Brain pericyte (primary cell): ENCODE data around the gene PARG.
"Not testable (repeated sequence)": the region's sequence is repeated elsewhere in the genome, so short reads cannot be mapped to it uniquely, and the experiment has no call there.

Source experiments
- DNase-seq: peaks from one replicate; pipeline ENCODE4 v3.0.0-alpha.2; 2012; ENCODE audit warnings: low read depth, low spot score

PARG gene

DNA sequence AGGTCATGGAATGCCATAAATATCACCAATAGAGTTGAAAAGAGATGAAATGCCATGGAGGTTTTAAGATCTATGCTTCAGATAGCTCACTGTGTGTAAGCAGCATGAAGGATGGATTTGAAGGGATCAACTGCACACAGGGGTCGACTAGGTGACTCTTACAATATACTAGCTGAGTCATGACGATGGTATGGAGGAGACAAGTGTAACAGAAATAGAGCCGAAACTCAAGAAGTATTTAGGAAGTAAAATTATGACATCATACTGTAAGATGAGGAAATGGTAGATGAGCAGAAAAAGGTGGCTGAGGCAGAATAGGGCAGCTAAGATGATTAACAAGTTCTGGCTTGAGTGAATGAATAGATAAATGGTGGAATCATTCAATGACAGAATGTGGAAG is 38.0 kb downstream of the PARG start:
- DNase-seq, result not testable (repeated sequence)

DNA sequence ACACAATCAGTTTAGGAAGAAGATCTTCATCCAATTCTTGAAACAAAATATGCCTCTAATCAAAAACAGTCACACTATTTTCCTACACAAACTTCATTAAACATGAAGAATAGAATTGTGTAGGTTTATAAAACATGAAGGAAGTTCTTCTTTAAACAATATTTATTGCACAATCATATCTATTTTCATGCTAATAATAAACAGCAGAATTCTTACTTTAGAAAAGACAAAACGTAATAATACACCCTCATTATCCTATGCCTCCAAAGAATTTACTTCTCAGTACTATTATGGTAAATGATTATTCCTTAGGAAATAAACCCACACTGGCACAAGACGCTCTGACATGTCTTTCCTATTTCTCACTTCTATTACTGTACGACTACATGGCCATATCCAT is 41.4 kb downstream of the PARG start:
- not testable (repeated sequence) for DNase-seq

DNA sequence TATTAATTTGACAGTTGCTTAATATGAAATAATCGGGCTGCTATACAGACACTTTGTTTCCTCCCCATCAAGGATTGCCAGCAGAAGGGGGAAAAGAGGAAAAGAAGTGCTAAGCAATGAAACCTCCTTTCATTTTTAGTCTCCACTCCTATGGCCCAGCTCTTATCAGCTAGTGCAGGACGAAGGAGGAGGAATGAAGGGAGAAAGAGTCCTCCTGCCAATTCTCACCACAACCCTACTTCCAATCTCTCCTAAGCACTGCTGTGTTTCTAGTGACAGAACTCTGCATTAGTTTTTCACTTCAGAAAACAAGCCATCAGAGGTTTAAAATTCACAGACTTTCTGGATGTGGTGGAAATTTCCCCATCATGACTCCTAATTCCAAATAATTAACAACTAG is 41.8 kb downstream of the PARG start:
- not testable (repeated sequence) for DNase-seq

DNA sequence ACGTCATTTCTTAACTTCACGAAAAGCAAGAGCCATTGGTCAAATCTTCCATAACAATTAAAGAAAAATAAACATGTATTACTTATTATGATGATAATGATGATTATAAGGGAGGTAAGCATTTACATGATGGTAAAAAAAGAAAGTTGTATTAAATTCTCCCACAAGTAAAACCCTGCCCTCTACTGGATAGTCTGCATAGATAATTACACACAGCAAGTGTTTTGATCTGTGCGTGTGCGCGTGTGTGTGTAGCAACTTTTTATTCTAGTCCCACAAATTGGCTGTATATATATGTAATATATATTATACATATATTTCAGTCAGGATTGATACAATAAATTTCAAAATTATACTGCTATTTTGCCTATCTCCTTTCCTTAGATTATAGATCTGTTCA is 51.8 kb downstream of the PARG start:
- DNase-seq, result not testable (repeated sequence)

DNA sequence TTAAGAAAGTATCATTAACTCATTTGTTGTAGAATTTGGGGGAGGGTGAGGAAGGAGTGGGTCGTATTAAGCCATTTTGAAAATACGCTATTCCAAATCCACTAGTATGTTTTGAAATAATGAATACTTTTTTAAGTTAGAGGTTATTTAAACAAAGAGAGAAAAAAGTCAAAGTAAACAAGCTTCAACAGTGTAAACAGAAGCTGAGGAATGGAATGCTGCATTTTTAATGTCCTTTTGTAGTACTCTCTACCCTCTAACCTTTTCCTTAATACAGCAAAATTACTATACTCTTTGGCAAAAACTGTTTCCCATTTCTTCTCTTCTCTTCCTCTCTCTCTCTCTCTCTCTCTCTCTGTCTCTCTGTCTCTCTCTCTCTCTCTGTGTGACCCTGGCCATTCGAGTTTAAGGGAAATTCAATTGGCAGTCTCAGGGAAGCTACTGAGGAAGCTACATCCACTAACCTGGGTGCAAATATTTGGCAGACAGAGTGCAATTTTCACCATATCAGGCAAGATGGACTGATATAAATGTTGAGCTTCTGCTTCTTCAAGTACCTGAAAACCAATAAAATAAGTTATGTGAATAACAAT is 57.0 kb downstream of the PARG start:
- not testable (repeated sequence) for DNase-seq

DNA sequence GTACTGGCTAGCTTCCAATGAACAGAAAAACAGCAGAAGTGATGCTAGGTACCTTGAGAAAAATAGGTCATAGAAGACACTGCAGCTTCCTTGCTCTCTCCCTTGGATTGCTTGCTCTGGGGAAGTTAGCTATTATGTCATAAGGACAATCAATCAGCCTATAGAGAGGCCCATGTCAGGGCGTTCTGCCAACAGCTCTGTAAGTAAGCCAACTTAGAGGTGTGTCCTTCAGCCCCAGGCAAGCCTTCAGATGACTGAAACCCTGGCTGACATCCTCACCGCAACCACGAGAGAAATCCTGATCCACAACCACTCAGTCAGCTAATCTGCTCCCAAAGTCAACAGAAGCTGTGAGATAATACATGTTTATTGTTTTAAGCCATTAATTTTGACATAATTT is 58.0 kb downstream of the PARG start:
- DNase-seq, result not testable (repeated sequence)

DNA sequence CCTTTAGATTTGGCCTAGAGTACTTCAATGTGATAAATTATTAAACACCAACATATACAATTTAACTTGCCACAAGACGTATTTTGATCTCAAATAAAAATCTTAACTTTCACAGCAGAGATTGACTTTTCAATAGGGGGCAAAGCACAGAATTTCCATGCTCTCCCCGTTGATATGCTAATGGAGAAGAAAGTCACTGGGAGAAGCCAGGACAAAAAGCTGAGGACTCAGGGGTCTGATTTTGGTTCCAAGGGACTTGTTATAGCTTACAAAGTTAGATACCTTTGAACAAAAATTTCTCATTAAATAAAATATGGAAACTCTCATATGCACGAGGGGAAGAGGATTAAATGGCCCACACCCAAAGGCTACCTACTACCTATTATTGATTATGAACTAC is 59.5 kb downstream of the PARG start:
- not testable (repeated sequence) for DNase-seq

DNA sequence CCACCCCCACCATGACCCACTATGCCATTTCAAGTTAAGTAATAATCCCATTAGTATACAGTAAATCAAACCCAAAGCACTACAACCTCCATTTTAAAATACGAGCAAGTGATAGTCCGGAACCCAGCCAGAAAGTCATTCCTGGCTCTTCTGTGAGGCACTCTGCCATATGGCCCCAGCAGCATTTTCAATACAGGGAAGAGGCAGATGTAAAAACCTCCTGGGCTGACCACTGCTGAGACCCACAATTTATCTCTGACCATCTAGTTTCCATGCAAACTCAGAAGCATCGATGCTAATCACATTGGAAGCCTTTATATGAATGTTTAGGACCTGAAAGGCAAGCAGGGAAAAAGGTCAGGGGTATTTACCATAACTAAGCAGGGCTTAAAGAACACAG is 69.1 kb downstream of the PARG start:
- not testable (repeated sequence) for DNase-seq

DNA sequence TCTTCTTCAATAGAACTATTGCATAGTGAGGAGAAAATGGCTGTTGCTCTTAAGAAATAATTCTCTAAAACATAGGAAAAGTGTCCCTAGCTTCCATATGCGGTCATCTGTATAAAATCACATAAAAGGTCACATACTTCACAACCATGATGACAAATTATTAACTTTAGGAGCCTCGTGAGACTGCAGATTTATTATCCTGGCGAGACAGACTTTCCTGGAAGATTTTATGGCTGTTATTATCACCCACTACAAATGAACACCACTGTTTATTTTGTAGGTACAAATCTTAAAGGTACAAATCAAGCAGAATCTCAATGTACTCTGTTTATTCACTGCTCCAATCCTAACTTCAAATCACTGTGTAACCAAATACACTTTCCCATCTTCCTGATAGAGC is 70.4 kb downstream of the PARG start:
- DNase-seq, result not testable (repeated sequence)

DNA sequence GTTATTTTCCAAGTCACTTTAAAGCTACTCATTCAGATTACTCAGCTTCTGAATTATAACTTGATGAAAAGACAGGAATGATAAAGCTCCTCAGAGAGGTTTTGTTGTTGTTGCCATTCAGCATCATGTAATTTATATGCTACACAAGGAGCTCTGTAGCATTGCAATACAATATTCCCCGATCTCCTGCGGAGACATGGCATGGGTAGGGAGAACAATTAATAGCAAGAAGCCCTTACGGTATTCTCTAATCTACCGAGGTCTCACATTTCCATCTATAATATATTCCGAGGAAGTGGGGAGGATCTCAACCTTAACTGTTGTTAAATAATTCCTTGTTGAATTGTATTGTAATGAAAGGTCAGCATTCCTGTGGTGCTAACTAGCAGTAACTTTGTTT is 81.9 kb downstream of the PARG start:
- not testable (repeated sequence) for DNase-seq

DNA sequence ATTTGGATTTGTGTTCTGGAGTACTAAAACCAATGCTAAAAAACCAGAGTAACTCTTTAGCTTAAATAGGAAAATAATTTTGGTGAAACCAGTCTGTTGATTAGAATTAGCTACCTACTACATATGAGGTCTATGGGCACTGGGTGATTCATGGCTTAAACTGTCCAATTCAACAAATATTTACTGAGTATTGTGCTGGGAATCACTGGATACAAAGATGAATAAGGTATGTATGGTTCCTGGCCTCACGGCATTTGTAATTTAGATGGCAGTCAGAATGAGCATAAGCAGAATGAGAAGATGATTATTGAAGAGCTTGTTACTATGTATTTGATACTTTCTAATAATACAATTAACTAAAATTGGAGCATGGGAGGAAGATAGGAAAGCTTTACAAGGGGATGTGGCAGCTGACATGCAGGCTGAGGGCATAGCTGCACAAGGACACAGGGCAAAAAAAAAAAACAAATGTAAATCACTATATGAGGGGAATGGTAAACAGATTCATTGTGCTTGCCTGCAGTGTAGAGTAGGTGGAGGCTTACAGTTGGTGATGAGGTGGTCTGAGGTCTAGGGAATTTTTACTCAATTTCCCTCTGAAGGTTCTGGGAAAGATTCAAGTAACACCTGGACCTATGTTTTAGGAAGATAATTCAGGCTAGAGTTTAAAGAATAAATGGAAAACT is 83.0 kb downstream of the PARG start:
- DNase-seq, result not testable (repeated sequence)

DNA sequence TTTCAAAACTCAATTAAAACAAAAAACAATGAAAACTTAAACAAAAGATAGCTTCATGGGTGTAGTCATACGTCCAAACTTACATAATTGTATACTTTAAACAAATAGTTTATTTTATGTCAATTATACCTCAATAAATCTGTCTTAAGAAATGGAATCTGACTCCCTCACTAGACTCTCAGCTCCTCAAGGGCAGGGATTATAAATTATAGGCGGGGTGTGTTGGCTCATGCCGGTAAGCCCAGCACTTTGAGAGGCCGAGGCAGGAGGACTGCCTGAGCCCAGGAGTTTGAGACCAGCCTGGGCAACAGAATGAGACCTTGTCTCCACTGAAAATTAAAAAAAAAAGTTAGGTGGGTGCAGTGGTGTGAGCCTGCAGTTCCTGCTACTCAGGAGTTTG is 92.3 kb downstream of the PARG start:
- not testable (repeated sequence) for DNase-seq

DNA sequence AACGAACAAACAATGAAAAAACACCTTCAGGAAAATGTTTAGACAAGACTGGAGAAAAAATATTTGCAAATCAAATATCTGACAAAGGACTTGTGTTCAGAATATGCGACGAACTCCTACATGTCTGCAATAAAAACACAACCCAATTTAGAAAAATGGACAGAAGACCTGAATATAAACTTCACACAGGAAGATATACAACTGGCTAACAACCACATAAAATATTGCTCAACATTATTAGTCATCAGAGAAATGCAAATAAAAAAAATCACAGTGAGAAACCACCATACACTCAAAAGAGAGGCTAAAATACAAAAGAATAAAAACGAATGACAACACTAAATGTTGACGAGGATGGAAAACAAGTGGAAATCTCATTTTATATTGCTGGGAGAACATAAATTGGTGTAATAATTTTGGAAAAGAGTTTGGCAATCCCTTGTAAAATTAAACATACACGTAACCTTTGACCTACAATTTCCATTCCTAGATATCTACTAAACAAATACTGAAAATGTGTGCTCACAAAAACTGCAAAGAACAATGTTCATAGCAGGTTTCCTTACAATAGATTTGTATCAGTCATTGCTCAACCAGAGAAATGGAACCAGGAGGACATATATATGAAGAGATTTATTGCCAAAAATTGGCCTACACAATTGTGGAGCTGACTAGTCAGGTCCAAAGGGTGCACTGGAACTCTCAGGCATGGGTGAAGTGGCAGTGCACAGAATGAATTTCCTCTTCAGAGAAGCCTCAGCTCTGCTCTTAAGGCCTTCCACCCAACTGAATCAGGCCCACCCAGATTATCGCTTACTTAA is 96.8 kb downstream of the PARG start:
- peak; percentile 46 for DNase-seq

DNA sequence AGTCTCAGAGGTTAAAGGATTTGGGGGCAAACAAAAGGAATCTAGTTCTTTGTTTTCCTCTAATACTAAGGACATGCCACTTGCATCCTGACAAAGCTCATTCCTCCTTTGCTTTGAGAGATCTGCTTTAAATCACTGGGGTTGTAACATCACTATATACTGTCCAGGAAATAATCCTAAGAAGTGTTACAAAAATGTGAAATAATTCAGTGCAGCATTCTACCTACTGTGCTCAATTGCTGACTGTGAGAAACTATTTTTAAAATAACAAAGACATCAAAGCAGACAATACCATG is 99.5 kb downstream of the PARG start:
- DNase-seq, result not testable (repeated sequence)

DNA sequence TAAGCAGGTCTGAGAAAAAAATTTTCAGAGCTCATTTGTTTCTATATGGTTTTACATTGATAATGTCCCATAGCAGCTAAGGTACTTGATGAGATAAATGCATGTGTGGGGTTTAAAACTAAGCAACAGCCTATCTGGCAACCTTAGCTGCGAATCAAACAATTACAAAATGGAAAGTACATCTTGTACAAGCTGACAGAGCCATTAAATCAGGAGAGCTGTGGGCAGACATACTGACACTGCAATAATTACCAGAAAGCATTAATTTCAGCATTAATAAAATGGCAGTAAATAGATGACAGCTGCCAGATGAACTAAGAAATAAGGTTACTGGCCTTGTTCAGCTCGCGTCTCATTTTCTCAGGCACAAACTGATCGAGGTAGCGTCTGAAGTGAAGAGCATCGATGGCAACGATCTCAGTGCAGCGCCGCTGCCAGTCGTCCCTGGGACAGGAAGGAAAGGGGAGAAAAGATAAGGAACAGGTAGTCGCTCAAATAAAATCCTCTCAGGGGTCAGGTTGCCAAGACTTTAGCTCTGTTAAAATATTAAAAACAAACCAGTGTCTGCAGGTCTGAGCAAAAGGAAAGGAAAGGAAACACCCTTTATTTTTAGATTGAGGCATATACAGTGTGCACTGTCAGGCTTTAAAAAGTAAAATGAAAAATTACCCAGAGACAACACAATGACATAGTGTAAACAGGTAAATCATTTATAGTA is 100.1 kb downstream of the PARG start:
- DNase-seq, result no peak

DNA sequence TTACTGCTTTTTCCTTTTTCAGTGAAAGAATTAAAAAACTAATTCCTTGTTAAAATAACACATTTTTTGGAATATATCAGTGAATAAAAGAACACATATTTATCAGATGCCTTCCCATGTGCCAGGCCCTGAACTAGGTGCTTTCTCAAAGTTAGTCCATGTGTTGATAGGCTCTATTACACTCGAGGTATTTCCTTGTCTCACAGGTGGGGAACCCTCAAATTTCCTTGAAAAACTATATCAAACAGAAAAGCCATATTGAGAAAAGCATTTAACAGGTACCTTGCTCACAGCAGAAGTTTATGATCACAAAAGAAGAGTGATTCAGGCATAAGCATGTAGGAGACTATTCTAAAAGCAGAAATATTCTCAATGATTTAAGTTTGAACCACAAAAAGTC is 104.1 kb downstream of the PARG start:
- DNase-seq, result no peak

DNA sequence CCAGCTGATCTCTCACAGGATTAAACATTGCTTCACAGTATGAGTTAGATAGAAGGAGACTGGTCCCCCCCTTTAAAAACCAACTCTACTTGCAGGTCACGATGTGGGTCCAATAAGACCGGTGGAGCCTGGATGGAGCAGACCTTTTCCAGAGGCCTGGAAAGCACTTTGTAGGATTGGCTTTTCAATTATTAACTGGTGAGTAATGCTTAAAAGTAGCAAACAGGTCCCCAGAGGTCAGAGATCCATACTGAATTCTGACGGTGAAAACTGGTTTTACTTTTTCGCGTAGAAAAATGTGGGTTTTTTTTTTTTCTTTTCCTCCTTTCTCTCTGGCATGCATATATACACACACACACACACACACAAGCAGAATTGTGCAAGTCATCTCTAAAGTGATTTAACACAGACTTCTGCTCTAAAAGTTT is 104.8 kb downstream of the PARG start:
- DNase-seq, result no peak

DNA sequence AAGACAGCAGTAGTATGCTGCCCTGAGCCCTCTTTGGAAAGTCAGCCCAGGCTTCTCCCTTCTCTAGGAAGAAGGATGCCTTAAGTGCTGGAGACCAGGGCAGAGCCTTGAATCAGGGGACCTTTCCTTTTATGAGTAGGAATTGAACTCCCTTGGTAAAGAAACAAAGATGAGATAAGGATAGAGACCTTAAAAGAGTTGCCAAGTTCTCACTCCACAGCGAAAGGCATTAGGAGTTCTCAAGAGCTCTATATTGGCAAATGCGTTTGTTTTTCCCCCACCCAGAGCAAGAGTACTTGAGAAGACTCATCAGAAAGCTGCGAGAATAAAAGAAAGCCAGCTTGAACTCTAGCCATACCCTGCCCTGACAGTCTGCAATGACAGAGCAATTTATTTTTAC is 106.9 kb downstream of the PARG start:
- DNase-seq, result no peak

DNA sequence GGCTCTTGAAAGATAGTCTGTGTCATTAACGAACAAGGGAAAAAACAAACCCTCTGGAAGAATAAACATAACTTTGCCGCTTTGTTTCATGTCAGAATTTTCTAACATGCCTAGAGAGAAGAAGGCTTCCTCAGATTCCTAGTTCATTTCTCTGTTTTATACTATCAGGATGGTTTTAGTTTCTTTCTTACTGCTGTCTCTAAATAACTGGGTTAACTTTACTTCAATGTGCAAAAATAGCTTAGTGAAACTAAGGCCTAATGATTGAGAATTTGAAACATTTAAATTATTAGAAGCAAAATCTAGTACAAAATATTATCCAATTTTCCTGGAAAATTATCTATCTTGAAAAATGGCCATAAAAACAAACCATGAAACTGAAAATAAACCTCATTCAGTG is 107.6 kb downstream of the PARG start:
- DNase-seq, result no peak

DNA sequence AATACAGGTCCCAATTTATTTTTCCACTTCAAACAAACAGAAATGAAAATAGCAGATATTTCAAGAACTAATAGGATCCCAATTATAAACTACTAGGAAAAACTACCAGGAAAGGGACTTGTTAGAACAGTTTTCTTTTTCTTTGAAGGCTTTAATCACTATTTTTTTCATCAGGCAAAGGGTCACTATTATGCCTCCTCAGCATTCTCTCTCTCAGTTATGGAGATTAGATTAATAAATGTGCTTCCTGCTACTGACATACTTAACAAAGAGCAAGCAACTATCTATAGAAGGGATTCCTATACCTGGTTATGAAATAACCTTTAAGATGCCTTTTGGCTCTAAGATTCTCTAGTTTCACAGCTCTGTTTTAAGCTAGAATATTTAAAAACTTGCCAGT is 108.7 kb downstream of the PARG start:
- no peak for DNase-seq

DNA sequence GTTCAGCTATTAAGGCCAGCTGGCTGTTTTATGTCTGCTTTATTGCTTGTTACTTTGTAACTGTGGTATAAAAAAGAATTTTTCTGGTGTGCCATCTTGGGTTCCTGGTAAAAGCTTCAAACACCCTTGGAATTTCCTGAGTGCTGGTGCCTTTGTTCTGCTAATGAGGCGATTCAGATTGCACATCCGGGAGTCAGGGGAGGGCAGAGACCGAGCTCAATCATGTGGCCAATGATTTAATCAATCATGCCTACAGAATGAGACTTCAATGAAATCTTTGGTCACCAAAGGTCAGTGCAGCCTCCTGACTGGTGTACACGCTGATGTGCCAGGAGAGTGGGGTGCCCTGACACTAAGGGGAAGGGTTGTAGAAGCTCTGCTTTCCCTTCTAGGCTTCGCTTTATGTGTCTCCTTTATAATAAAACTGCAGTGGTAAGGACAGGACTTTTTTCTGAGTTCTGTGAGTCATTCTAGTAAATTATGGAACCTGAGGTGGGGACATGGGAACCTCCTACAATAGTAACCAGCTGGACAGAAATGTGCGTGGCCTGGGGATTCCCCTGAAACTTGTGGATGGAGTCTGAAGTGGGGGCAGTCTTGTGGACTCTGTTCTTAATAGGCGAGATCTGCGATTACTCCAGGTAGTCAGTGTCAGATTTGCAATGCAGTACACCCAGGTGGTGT is 110.3 kb downstream of the PARG start:
- no peak for DNase-seq

DNA sequence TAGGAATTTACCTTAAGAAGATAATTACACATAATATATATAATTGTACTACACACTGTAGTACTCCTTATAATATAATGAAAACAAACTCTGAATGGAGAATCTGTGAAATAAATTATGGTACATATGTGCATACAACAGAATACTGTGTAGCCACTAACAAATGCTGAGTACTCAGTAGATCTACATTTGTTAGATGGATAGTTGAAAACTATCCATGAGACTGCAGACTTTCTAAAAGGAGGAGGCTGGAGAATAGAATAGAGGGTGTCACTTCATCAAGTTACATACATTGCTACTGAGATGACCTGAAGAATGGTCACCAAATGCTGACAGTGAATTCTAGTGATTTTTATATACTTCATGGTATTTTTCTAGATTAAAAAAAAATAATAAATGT is 111.0 kb downstream of the PARG start:
- DNase-seq, result no peak
